Measurements from ENCODE around the gene ATP6V0A1. TPM values are rescaled to one million over a fixed set of nuclear protein-coding genes. Genes with fewer than 3 reads are reported as not detected.
"Not testable (repeated sequence)": the region's sequence is repeated elsewhere in the genome, so short reads cannot be mapped to it uniquely, and the experiment has no call there.

The ATP6V0A1 gene
- total RNA-seq, result 31.1 TPM
- long read RNA-seq, full-length matches to known transcripts, result 7 of 10 reads
- long read RNA-seq, partial matches to known transcripts, result 2 of 10 reads
- long read RNA-seq, other reads (novel, unspliced or antisense), result 1 of 10 reads

- intact Hi-C loops (cut with DNase I), result loop anchor here (5.0 kb wide), 3 partner anchors 36 to 59 kb away; partner anchors contain the start of gene CAVIN1
- DNase-seq (ENCODE audit: missing footprints), result peak; percentile 98
- peak; percentile 98 for ATAC-seq
Observed at GRCh38 chr17:42458497-42459255, at the start of gene ATP6V0A1. Gene ATP6V0A1, plus strand, starts transcription at chr17:42458878. Its CDS starts 2,017 bp downstream, at chr17:42460895.

- ATAC-seq (peak; percentile 60), DNase-seq (ENCODE audit: missing footprints) (peak; percentile 78)
- intact Hi-C loops (cut with DNase I), result loop anchor here (5.0 kb wide), 2 partner anchors 48 to 108 kb away; partner anchors contain the start of gene ATP6V0A1
Observed at GRCh38 chr17:42409523-42410318, 49.0 kb upstream of the ATP6V0A1 start.

- no peak for DNase-seq (ENCODE audit: missing footprints)
- no peak for ATAC-seq
- intact Hi-C loops (cut with DNase I), result no loop called here
Observed at GRCh38 chr17:42410319-42410685, 48.4 kb upstream of the ATP6V0A1 start.

GRCh38 chr17:42411361-42411760 is 47.3 kb upstream of the ATP6V0A1 start:
- no peak for ATAC-seq
- no peak for DNase-seq (ENCODE audit: missing footprints)
- intact Hi-C loops (cut with DNase I), result no loop called here

GRCh38 chr17:42411905-42412679 is 46.6 kb upstream of the ATP6V0A1 start:
- ATAC-seq (no peak), DNase-seq (ENCODE audit: missing footprints) (peak; percentile 64)
- intact Hi-C loops (cut with DNase I), result no loop called here

GRCh38 chr17:42413464-42414040 is 45.1 kb upstream of the ATP6V0A1 start:
- DNase-seq (ENCODE audit: missing footprints) (no peak), ATAC-seq (no peak)
- intact Hi-C loops (cut with DNase I), result no loop called here

GRCh38 chr17:42414704-42415409 is 43.8 kb upstream of the ATP6V0A1 start:
- DNase-seq (ENCODE audit: missing footprints) (peak; percentile 64), ATAC-seq (no peak)
- intact Hi-C loops (cut with DNase I), result no loop called here

- DNase-seq (ENCODE audit: missing footprints); intact Hi-C loops (cut with DNase I); ATAC-seq: not testable (repeated sequence)
Observed at GRCh38 chr17:42417981-42418380, 40.7 kb upstream of the ATP6V0A1 start.

- ATAC-seq, result no peak
- DNase-seq (ENCODE audit: missing footprints), result no peak
- intact Hi-C loops (cut with DNase I), result loop anchor here (2.0 to 5.0 kb wide), 3 partner anchors 14 to 96 kb away; partner anchors contain the start of gene ATP6V0A1
Observed at GRCh38 chr17:42421136-42421506, 37.6 kb upstream of the ATP6V0A1 start.

- intact Hi-C loops (cut with DNase I), result loop anchor here (2.0 to 5.0 kb wide), 3 partner anchors 15 to 96 kb away; partner anchors contain the start of gene ATP6V0A1
- ATAC-seq (peak; percentile 44), DNase-seq (ENCODE audit: missing footprints) (no peak)
Observed at GRCh38 chr17:42421507-42422338, 37.0 kb upstream of the ATP6V0A1 start.

- intact Hi-C loops (cut with DNase I), result loop anchor here (5.0 kb wide), 2 partner anchors 35 to 95 kb away; partner anchors contain the start of gene ATP6V0A1
- ATAC-seq (peak; percentile 53), DNase-seq (ENCODE audit: missing footprints) (peak; percentile 81)
Observed at GRCh38 chr17:42422412-42422957, 36.2 kb upstream of the ATP6V0A1 start.

GRCh38 chr17:42422958-42423712 is 35.5 kb upstream of the ATP6V0A1 start, which contains the start of gene CAVIN1:
Gene CAVIN1, minus strand, starts transcription at chr17:42423256. Its CDS starts 159 bp downstream, at chr17:42423097.
- peak; percentile 99 for DNase-seq (ENCODE audit: missing footprints)
- intact Hi-C loops (cut with DNase I), result loop anchor here (5.0 kb wide), 2 partner anchors 34 to 94 kb away; partner anchors contain the start of gene ATP6V0A1
- ATAC-seq, result peak; percentile 92

GRCh38 chr17:42423766-42424165 is 34.9 kb upstream of the ATP6V0A1 start:
- intact Hi-C loops (cut with DNase I), result loop anchor here (5.0 kb wide), 2 partner anchors 34 to 94 kb away; partner anchors contain the start of gene ATP6V0A1
- no peak for ATAC-seq
- no peak for DNase-seq (ENCODE audit: missing footprints)

GRCh38 chr17:42424991-42425610 is 33.6 kb upstream of the ATP6V0A1 start:
- ATAC-seq (no peak), DNase-seq (ENCODE audit: missing footprints) (no peak)
- intact Hi-C loops (cut with DNase I), result loop anchor here (5.0 kb wide), 2 partner anchors 32 to 92 kb away; partner anchors contain the start of gene ATP6V0A1
